HTR-8/SVneo (cell line): ENCODE results near the gene QPCTL.
"Not testable (repeated sequence)": the region's sequence is repeated elsewhere in the genome, so short reads cannot be mapped to it uniquely, and the experiment has no call there.

ENCODE experiments used
- DNase-seq: peaks from one replicate; pipeline ENCODE4 v3.0.0; 2011; ENCODE audit warnings: low spot score, mixed read lengths; ENCODE audit not compliant: insufficient read length
- FAIRE-seq: peaks from 2 replicates; lab custom pipeline; 2011; peaks lifted over from hg19 to GRCh38; lab: Jason Lieb, UNC

QPCTL gene

GRCh38 chr19:45670670-45671453 lies 21.6 kb upstream of the QPCTL start:
- DNase-seq (no peak), FAIRE-seq (no peak)

- no peak for DNase-seq
- no peak for FAIRE-seq
These were observed 17.5 kb upstream of the QPCTL start for GRCh38 chr19:45674946-45675345.

- FAIRE-seq (no peak), DNase-seq (no peak)
These were observed 15.6 kb upstream of the QPCTL start for GRCh38 chr19:45676851-45677263.

- DNase-seq (no peak), FAIRE-seq (peak; percentile 57)
These were observed 14.9 kb upstream of the QPCTL start for GRCh38 chr19:45677351-45678230.

GRCh38 chr19:45681391-45682015 lies 11.0 kb upstream of the QPCTL start:
- peak; percentile 89 for DNase-seq
- peak; percentile 82 for FAIRE-seq

- no peak for FAIRE-seq
- no peak for DNase-seq
These were observed 10.3 kb upstream of the QPCTL start for GRCh38 chr19:45682117-45682516.

- FAIRE-seq: no peak
- DNase-seq: no peak
These were observed 9.6 kb upstream of the QPCTL start for GRCh38 chr19:45682908-45683307.

GRCh38 chr19:45685045-45685444 lies 7.4 kb upstream of the QPCTL start:
- not testable (repeated sequence) for DNase-seq, FAIRE-seq

GRCh38 chr19:45687599-45687998 lies 4.9 kb upstream of the QPCTL start:
- FAIRE-seq (no peak), DNase-seq (no peak)

GRCh38 chr19:45691516-45692186 lies 815 bp upstream of the QPCTL start, which contains the start of gene SNRPD2:
TSS of gene SNRPD2 (minus strand) at chr19:45691953. CDS start at chr19:45691888, 65 bp downstream.
- peak; percentile 87 for FAIRE-seq
- DNase-seq: peak; percentile 90

GRCh38 chr19:45693106-45693788 lies 781 bp downstream of the QPCTL start:
- DNase-seq (peak; percentile 80), FAIRE-seq (no peak)

GRCh38 chr19:45701676-45702075 lies 9.2 kb downstream of the QPCTL start:
- FAIRE-seq (no peak), DNase-seq (no peak)

GRCh38 chr19:45705115-45705514 lies 12.6 kb downstream of the QPCTL start:
- DNase-seq (no peak), FAIRE-seq (no peak)

GRCh38 chr19:45705710-45706415 lies 13.4 kb downstream of the QPCTL start:
- DNase-seq (no peak), FAIRE-seq (no peak)

GRCh38 chr19:45710356-45711130 lies 18.1 kb downstream of the QPCTL start:
- no peak for FAIRE-seq
- no peak for DNase-seq

- no peak for FAIRE-seq
- DNase-seq: no peak
These were observed 19.6 kb downstream of the QPCTL start for GRCh38 chr19:45711851-45712698.

GRCh38 chr19:45712699-45713067 lies 20.2 kb downstream of the QPCTL start:
- no peak for FAIRE-seq

More at GRCh38 chr19:45712699-45713067, 20.2 kb downstream of the QPCTL start:
- no peak for DNase-seq
